ENCODE measurements around the gene PIP4K2C.

DNA sequence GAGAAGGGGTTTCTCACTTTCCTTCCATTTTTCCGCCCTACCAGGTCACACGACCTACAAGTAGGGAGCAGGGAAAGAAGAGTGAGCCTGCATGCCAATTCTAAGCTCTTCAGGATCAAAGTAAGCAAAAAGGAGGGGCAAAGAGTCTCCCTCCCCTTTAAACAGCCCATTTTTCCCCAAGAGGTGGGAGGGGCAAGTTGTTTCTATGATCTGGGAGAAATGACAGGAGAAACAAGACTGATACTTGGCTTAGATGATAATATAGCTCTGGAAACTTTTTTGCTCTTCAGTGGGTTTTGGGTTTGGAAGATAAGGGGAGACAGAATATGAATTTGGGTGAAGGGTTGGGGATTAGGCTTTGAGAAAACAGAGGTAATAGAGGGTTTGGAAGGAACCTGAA lies 15.4 kb downstream of the PIP4K2C start:
- TF ChIP-seq, protein P1, sequence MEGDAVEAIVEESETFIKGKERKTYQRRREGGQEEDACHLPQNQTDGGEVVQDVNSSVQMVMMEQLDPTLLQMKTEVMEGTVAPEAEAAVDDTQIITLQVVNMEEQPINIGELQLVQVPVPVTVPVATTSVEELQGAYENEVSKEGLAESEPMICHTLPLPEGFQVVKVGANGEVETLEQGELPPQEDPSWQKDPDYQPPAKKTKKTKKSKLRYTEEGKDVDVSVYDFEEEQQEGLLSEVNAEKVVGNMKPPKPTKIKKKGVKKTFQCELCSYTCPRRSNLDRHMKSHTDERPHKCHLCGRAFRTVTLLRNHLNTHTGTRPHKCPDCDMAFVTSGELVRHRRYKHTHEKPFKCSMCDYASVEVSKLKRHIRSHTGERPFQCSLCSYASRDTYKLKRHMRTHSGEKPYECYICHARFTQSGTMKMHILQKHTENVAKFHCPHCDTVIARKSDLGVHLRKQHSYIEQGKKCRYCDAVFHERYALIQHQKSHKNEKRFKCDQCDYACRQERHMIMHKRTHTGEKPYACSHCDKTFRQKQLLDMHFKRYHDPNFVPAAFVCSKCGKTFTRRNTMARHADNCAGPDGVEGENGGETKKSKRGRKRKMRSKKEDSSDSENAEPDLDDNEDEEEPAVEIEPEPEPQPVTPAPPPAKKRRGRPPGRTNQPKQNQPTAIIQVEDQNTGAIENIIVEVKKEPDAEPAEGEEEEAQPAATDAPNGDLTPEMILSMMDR (IDR thresholded peaks at IDR 0.05): no peak
- TF ChIP-seq POLR2AphosphoS5 (IDR thresholded peaks at IDR 0.05) (no peak), POLR2A (IDR thresholded peaks at IDR 0.05) (no peak), EP300 (IDR thresholded peaks at IDR 0.05) (no peak)
